H1 (cell line): Measurements from ENCODE around the gene SHCBP1. TPM values are rescaled to one million over a fixed set of nuclear protein-coding genes. Genes with fewer than 3 reads are reported as not detected.

Experiments
- CTCF ChIA-PET: fragments of 300-600 bp; sonication (Branson Sonifier 250); formaldehyde crosslinking; loops from one replicate; lab custom pipeline; 2021; ENCODE audit not compliant: partially characterized antibody; lab: Charles Lee
- POLR2A ChIA-PET: fragments of 300-600 bp; sonication (Branson Sonifier 250); formaldehyde crosslinking; loops from one replicate; lab custom pipeline; 2021; ENCODE audit warnings: inconsistent platforms; ENCODE audit not compliant: partially characterized antibody; lab: Charles Lee
- DNase-seq, 2 experiments: peaks; one replicate each; pipeline versions ENCODE4 v3.0.0 to v3.0.0-alpha.2; 2010 to 2022; ENCODE audit warnings: low spot score in 2 of 2, low read depth in 1 of 2, mixed read lengths in 1 of 2
- FAIRE-seq: peaks from 2 replicates; lab custom pipeline; 2011; peaks lifted over from hg19 to GRCh38; lab: Jason Lieb, UNC
- H2AFZ ChIP-seq: 2 replicates; pipeline ENCODE4 v1.8.1; 2012; ENCODE audit warnings: low read length, inconsistent platforms
- H2AK5ac ChIP-seq: 2 replicates; pipeline ENCODE4 v1.6.1; 2013; ENCODE audit warnings: low read depth, low read length
- H2BK120ac ChIP-seq: replicated peaks from 2 replicates; pipeline ENCODE3; 2013; ENCODE audit warnings: low read depth, low read length, inconsistent platforms
- H2BK12ac ChIP-seq: 2 replicates; pipeline ENCODE4 v1.6.1; 2013; ENCODE audit warnings: low read depth, low read length
- H2BK15ac ChIP-seq: 2 replicates; pipeline ENCODE4 v1.6.1; 2013; ENCODE audit warnings: low read length
- H2BK20ac ChIP-seq: 2 replicates; pipeline ENCODE4 v1.6.1; 2013; ENCODE audit warnings: low read length
- H2BK5ac ChIP-seq: 2 replicates; pipeline ENCODE4 v1.6.1; 2013; ENCODE audit warnings: low read depth, low read length
- H3K14ac ChIP-seq: 2 replicates; pipeline ENCODE4 v1.6.1; 2013; ENCODE audit warnings: inconsistent platforms; ENCODE audit not compliant: insufficient read length
- H3K18ac ChIP-seq: 2 replicates; pipeline ENCODE4 v1.6.1; 2013; ENCODE audit warnings: low read length; ENCODE audit errors: extremely low read depth
- H3K23ac ChIP-seq: 2 replicates; pipeline ENCODE4 v1.6.1; 2013; ENCODE audit warnings: inconsistent platforms; ENCODE audit not compliant: insufficient read length
- H3K23me2 ChIP-seq: 2 replicates; pipeline ENCODE4 v1.6.1; 2013; ENCODE audit warnings: low read depth, low read length
- H3K27ac ChIP-seq: 2 replicates; pipeline ENCODE4 v1.6.1; 2011; ENCODE audit warnings: low read depth, low read length, inconsistent platforms
- H3K27me3 ChIP-seq, 4 experiments: replicated peaks in 1 of 4; 1 replicate in 1 of 4; 2 replicates in 3 of 4; pipeline versions ENCODE4 v1.6.1 to v1.8.1; 2011 to 2013; ENCODE audit warnings: low read length in 3 of 4, mild to moderate bottlenecking in 3 of 4, inconsistent platforms in 2 of 4, mixed read lengths in 2 of 4, moderate library complexity in 1 of 4; ENCODE audit not compliant: control insufficient read depth in 3 of 4, insufficient read depth in 3 of 4; ENCODE audit errors: extremely low read depth in 1 of 4
- H3K36me3 ChIP-seq, 4 experiments: 2 replicates each; pipeline versions ENCODE4 v1.6.1 to v1.8.1; 2011 to 2013; ENCODE audit warnings: mild to moderate bottlenecking in 4 of 4, low read length in 3 of 4, moderate library complexity in 2 of 4, control low read depth in 1 of 4, inconsistent platforms in 1 of 4; ENCODE audit not compliant: insufficient read depth in 4 of 4, control insufficient read depth in 2 of 4
- H3K4ac ChIP-seq: replicated peaks from 2 replicates; pipeline ENCODE3; 2013; ENCODE audit warnings: low read length, low read depth, mixed read lengths, inconsistent platforms; ENCODE audit not compliant: insufficient read length
- H3K4me1 ChIP-seq, 4 experiments: replicated peaks in 1 of 4; 1 replicate in 1 of 4; 2 replicates in 3 of 4; pipeline versions ENCODE4 v1.6.1 to v1.8.1; 2011 to 2013; ENCODE audit warnings: low read length in 3 of 4, inconsistent platforms in 2 of 4, mixed read lengths in 1 of 4; ENCODE audit not compliant: insufficient read depth in 4 of 4, control insufficient read depth in 3 of 4
- H3K4me2 ChIP-seq, 2 experiments: 2 replicates each; pipeline versions ENCODE4 v1.6.1 to v1.8.1; 2011 to 2013; ENCODE audit warnings: low read depth in 2 of 2, low read length in 2 of 2, control low read depth in 1 of 2, inconsistent platforms in 1 of 2, mild to moderate bottlenecking in 1 of 2; ENCODE audit not compliant: insufficient read depth in 1 of 2
- H3K4me3 ChIP-seq, 4 experiments: fragments of 200-600, 300-600 bp in 1 of 4; sonication (generic), shearing (Covaris generic), sonication (Bioruptor Twin) in 1 of 4; 2 replicates each; pipeline versions ENCODE4 v1.5.1 to v1.8.1; 2011 to 2016; ENCODE audit warnings: low read length in 4 of 4, low read depth in 3 of 4, control low read depth in 2 of 4, inconsistent platforms in 2 of 4, mild to moderate bottlenecking in 2 of 4, mixed read lengths in 1 of 4, moderate library complexity in 1 of 4; ENCODE audit not compliant: insufficient read depth in 2 of 4; ENCODE audit errors: extremely low read depth in 1 of 4
- H3K56ac ChIP-seq: replicated peaks from 2 replicates; pipeline ENCODE3; 2013; ENCODE audit warnings: low read depth, mild to moderate bottlenecking, mixed read lengths, low read length, inconsistent platforms; ENCODE audit not compliant: insufficient read length
- H3K79me1 ChIP-seq: 2 replicates; pipeline ENCODE4 v1.6.1; 2013; ENCODE audit warnings: low read depth, low read length, control low read depth
- H3K79me2 ChIP-seq, 2 experiments: 2 replicates each; pipeline versions ENCODE4 v1.6.1 to v1.8.1; 2012 to 2013; ENCODE audit warnings: low read length in 2 of 2, mild to moderate bottlenecking in 2 of 2, inconsistent platforms in 1 of 2; ENCODE audit not compliant: insufficient read depth in 2 of 2, control insufficient read depth in 1 of 2
- H3K9ac ChIP-seq, 4 experiments: replicated peaks in 1 of 4; 1 replicate in 1 of 4; 2 replicates in 3 of 4; pipeline versions ENCODE4 v1.6.1 to v1.8.1; 2011 to 2013; ENCODE audit warnings: low read depth in 3 of 4, low read length in 3 of 4, control low read depth in 2 of 4, mild to moderate bottlenecking in 2 of 4, moderate library complexity in 2 of 4, inconsistent platforms in 1 of 4; ENCODE audit errors: extremely low read depth in 1 of 4
- H3K9me3 ChIP-seq, 2 experiments: 2 replicates each; pipeline versions ENCODE4 v1.6.1 to v1.8.1; 2012 to 2013; ENCODE audit warnings: mild to moderate bottlenecking in 2 of 2, moderate library complexity in 2 of 2, control low read depth in 1 of 2, inconsistent platforms in 1 of 2, low read depth in 1 of 2, low read length in 1 of 2, mixed read lengths in 1 of 2; ENCODE audit not compliant: insufficient read depth in 2 of 2
- H4K20me1 ChIP-seq, 2 experiments: replicated peaks in 1 of 2; 2 replicates each; pipeline versions ENCODE3 to v1.8.1; 2011 to 2013; ENCODE audit warnings: inconsistent platforms in 2 of 2, low read length in 2 of 2, mild to moderate bottlenecking in 1 of 2; ENCODE audit not compliant: insufficient read depth in 2 of 2, control insufficient read depth in 1 of 2
- H4K5ac ChIP-seq: 2 replicates; pipeline ENCODE4 v1.6.1; 2013; ENCODE audit warnings: low read length, low read depth, mixed read lengths, inconsistent platforms; ENCODE audit not compliant: insufficient read length
- H4K8ac ChIP-seq: 2 replicates; pipeline ENCODE4 v1.8.0; 2013; ENCODE audit warnings: mild to moderate bottlenecking, moderate library complexity, low read length, inconsistent platforms; ENCODE audit not compliant: insufficient read depth; ENCODE audit errors: extremely low read depth
- H4K91ac ChIP-seq: replicated peaks from 2 replicates; pipeline ENCODE3; 2013; ENCODE audit warnings: low read length, mixed read lengths, inconsistent platforms; ENCODE audit not compliant: insufficient read length
- CBX5 ChIP-seq: fragments of 300-800, 300-1000 bp; sonication (generic); IDR thresholded peaks from 2 replicates; pipeline ENCODE4 v1.7.1; 2016; ENCODE audit warnings: antibody characterized with exemption, low read length, low read depth
- CEBPB ChIP-seq: IDR thresholded peaks from 2 replicates; pipeline ENCODE4 v1.6.1; 2012; ENCODE audit warnings: low read depth, low read length
- EZH2 ChIP-seq: fragments of 200-600 bp; sonication (generic); IDR thresholded peaks from 2 replicates; pipeline ENCODE4 v1.7.1; 2012; ENCODE audit warnings: low read depth, mild to moderate bottlenecking, moderate library complexity, low read length, inconsistent platforms; ENCODE audit not compliant: severe bottlenecking
- HDAC6 ChIP-seq: IDR thresholded peaks from one replicate; pipeline ENCODE4 v1.7.1; 2012; ENCODE audit warnings: low read depth, mild to moderate bottlenecking, inconsistent platforms, low read length, moderate library complexity
- JUN ChIP-seq: IDR thresholded peaks from 2 replicates; pipeline ENCODE4 v1.6.1; 2011; ENCODE audit warnings: low read depth, mild to moderate bottlenecking, improper control_type of control experiment, low read length
- NRF1 ChIP-seq: IDR thresholded peaks from 2 replicates; pipeline ENCODE4 v1.6.1; 2011; ENCODE audit warnings: mild to moderate bottlenecking, low read depth, low read length, improper control_type of control experiment
- POLR2A ChIP-seq, 2 experiments: IDR thresholded peaks; 1 replicate in 1 of 2; 2 replicates in 1 of 2; pipeline ENCODE4 v1.6.1; 2011; ENCODE audit warnings: low read depth in 2 of 2, low read length in 2 of 2, mild to moderate bottlenecking in 2 of 2; ENCODE audit errors: control extremely low read depth in 1 of 2
- SP2 ChIP-seq: IDR thresholded peaks from 2 replicates; pipeline ENCODE4 v1.6.1; 2012; ENCODE audit warnings: mild to moderate bottlenecking, low read length, inconsistent platforms
- SRF ChIP-seq: IDR thresholded peaks from 2 replicates; pipeline ENCODE4 v1.6.1; 2011; ENCODE audit warnings: mild to moderate bottlenecking, low read depth, low read length, moderate library complexity
- TAF1 ChIP-seq: IDR thresholded peaks from 2 replicates; pipeline ENCODE4 v1.6.1; 2011; ENCODE audit warnings: mild to moderate bottlenecking, low read depth, low read length
- ZNF274 ChIP-seq: IDR thresholded peaks from 2 replicates; pipeline ENCODE4 v1.7.0; 2012; ENCODE audit warnings: low read length, borderline replicate concordance; ENCODE audit errors: extremely low read depth
- WGBS, 2 experiments: shearing (Covaris generic) in 1 of 2; methylation state at CpG; one replicate each; pipeline versions ENCODE4 v1.1.6 to v1.1.7; 2013 to 2015; ENCODE audit warnings: low lambda C conversion rate in 2 of 2, mixed read lengths in 2 of 2, inconsistent platforms in 1 of 2, low coverage in 1 of 2, missing lambda C conversion rate in 1 of 2; ENCODE audit not compliant: insufficient replicate concordance in 2 of 2, insufficient coverage in 1 of 2, insufficient read length in 1 of 2; ENCODE audit errors: extremely low coverage in 1 of 2, missing lambda C conversion rate in 1 of 2; 5-methylcytosine and 5-hydroxymethylcytosine counted together
- polyA plus RNA-seq, 7 experiments: library from polyadenylated mRNA; depleted of rRNA in 3 of 7; stranded (reverse) in 5 of 7; unstranded in 2 of 7; fragments of >200 nt in 5 of 7; fragments of 200-250 nt in 2 of 7; gene quantifications; 1 replicate in 5 of 7; 2 replicates in 1 of 7; 4 replicates in 1 of 7; pipeline versions ENCODE4 v1.2.1 to v1.2.3, GENCODE V29; 2011 to 2013; ENCODE audit warnings: missing spikeins in 2 of 7, mixed read lengths in 2 of 7
- total RNA-seq: library from RNA; stranded (reverse); fragmentation: NEBNext Ultra II Directional; extraction: Animal tissue kit (Norgen Biotek cat#: 25700); gene quantifications from 2 replicates; pipeline ENCODE4 v1.2.1, GENCODE V29; 2021
- TF ChIP-seq, protein P1 (sequence below): IDR thresholded peaks from 2 replicates; pipeline ENCODE4 v1.6.1; 2012; ENCODE audit warnings: inconsistent platforms

SHCBP1 gene
- total and polyA plus RNA-seq, 2 of the 8 experiments (the other 6 are each of a cell fraction or from before 2014, with no cell fraction given) = 5.7 to 14.8 TPM

DNA sequence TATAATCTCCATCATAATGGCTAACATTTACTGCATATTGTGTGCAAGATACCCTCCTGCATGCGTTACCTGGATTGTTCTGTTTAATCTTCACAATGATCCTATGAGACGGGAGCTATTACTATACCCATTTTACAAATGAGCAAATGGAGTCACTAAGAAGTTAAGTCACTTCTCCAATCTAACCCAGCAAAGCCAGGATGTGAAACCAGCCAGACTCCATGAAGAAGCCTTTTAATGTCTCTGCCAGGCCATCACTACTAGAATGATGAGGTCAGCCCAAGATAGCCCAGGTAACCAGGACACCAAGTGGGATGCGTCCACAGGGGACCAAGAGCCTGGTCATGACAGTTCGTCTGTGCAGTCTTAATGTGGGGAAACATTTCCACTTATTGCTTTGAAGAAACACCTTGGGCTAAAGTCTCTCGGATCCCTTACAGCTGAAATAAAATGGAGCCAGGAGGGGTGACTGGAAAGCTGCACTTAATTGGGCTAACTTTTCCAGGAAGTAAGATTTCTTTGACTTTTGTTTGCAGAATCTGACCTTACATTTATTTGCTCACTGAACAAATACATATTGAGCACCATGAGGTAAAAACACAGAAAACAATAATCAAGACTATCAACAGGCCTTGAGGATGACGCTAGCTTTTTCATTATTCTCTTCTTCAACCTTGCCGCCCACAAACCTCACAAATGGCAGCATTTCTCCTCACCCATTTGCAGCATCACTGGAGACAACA, 926 bp upstream of the SHCBP1 start:
- 88% methylated on average over 7 of the region's 7 CpGs; no CpG with 5 or more reads in 1 of the 2 experiments for WGBS, 2 experiments
- no peak overlapping the region; a peak in 1 of 4 replicates for H3K4me2 ChIP-seq

More for the DNA sequence above, 926 bp upstream of the SHCBP1 start:
- POLR2A ChIA-PET = interaction anchor here (2.1 to 2.2 kb wide), 2 partner anchors 8 to 11 kb away, joined by 10 to 11 read pairs; no protein-coding TSS in a partner anchor
- Histone ChIP-seq H3K14ac (no peak overlapping the region), H4K91ac (no peak overlapping the region), H2BK120ac (no peak overlapping the region), H3K23me2 (no peaks in the 10 kb centered on the region; the same call in 1 of the 2 replicates), H4K5ac (no peak overlapping the region), H3K4me1 (no peaks in the 10 kb centered on the region), H3K4me3 (no peak overlapping the region), H2AFZ (no peak overlapping the region), H2BK5ac (no peak overlapping the region), H3K56ac (no peak overlapping the region), H3K9ac (no peak overlapping the region), H3K79me1 (peaks cover 2% of the 10 kb centered on the region; the same call in 1 of the 2 replicates), H2BK15ac (no peak overlapping the region), H2AK5ac (no peak overlapping the region), H3K4ac (no peak overlapping the region), H3K27ac (no peak overlapping the region), H3K18ac (no peak overlapping the region), H3K27me3 (no peaks in the 10 kb centered on the region), H4K20me1 (peaks cover 0 to 2% of the 10 kb centered on the region in 2 experiments), H2BK20ac (no peak overlapping the region), H3K23ac (no peak overlapping the region), H3K9me3 (no peaks in the 10 kb centered on the region), H2BK12ac (no peak overlapping the region), H3K36me3 (peaks cover 3 to 5% (median 4%) of the 10 kb centered on the region in 4 experiments; a peak in 5 of 8 replicates), H3K79me2 (peaks cover 0 to 22% of the 10 kb centered on the region in 2 experiments; a peak in 3 of 4 replicates), H4K8ac (no peak overlapping the region)
- TF ChIP-seq ZNF274 = no peak
- TF ChIP-seq TAF1 = no peak
- TF ChIP-seq SP2 = no peak
- TF ChIP-seq SRF = no peak
- no peak for TF ChIP-seq POLR2A (IDR thresholded peaks at IDR 0.05; ENCODE audit: control extremely low read depth in 1 of 2, low read depth in 2 of 2, low read length in 2 of 2)
- TF ChIP-seq, protein P1, sequence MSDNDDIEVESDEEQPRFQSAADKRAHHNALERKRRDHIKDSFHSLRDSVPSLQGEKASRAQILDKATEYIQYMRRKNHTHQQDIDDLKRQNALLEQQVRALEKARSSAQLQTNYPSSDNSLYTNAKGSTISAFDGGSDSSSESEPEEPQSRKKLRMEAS = no peak
- TF ChIP-seq CBX5 = no peak
- no peak for TF ChIP-seq NRF1
- no peak for TF ChIP-seq JUN
- no peak for TF ChIP-seq HDAC6
- TF ChIP-seq EZH2 = no peak
- no peak for TF ChIP-seq CEBPB
- CTCF ChIA-PET = interaction anchor here (0.6 to 2.3 kb wide), 4 partner anchors 10 to 68 kb away, joined by 3 to 6 read pairs (median 5); no protein-coding TSS in a partner anchor
- DNase-seq (no peak), FAIRE-seq (no peak)
